Fibroblast of pulmonary artery (primary cell): Measurements from ENCODE around the gene PPP2CA.
A peak's percentile ranks its signal among the peaks of the same experiment; 100 is the strongest.
"Not testable (repeated sequence)": the region's sequence is repeated elsewhere in the genome, so short reads cannot be mapped to it uniquely, and the experiment has no call there.

ENCODE experiments used
- DNase-seq: peaks from one replicate; pipeline ENCODE4 v3.0.0-alpha.2; 2010; ENCODE audit warnings: low read depth
- H3K4me3 ChIP-seq: replicated peaks from 2 replicates; pipeline ENCODE4 v1.5.1; 2011; ENCODE audit warnings: low read depth, mild to moderate bottlenecking, control low read depth, low read length, moderate library complexity
- CTCF ChIP-seq: IDR thresholded peaks from 2 replicates; pipeline ENCODE4 v1.5.1; 2011; ENCODE audit warnings: mild to moderate bottlenecking, control low read depth, low read length, inconsistent platforms; ENCODE audit errors: missing control alignments

Gene PPP2CA

GRCh38 chr5:134174841-134175839 lies 50.7 kb downstream of the PPP2CA start:
- H3K4me3 ChIP-seq = peak overlapping the region; percentile 80
- peak; percentile 56 for DNase-seq
- TF ChIP-seq CTCF = no peak

GRCh38 chr5:134171972-134172371 lies 53.9 kb downstream of the PPP2CA start:
- TF ChIP-seq CTCF = no peak
- no peak for DNase-seq
- H3K4me3 ChIP-seq = no peak overlapping the region

- DNase-seq = no peak
- no peak overlapping the region for H3K4me3 ChIP-seq
- TF ChIP-seq CTCF = no peak
Measured at GRCh38 chr5:134162592-134162991, 63.3 kb downstream of the PPP2CA start.

GRCh38 chr5:134161513-134162395 lies 64.1 kb downstream of the PPP2CA start:
- no peak for TF ChIP-seq CTCF
- no peak for DNase-seq
- H3K4me3 ChIP-seq = no peak overlapping the region

GRCh38 chr5:134153657-134154056 lies 72.2 kb downstream of the PPP2CA start:
- TF ChIP-seq CTCF = no peak
- H3K4me3 ChIP-seq = no peak overlapping the region
- DNase-seq = no peak

- no peak overlapping the region for H3K4me3 ChIP-seq
- DNase-seq = no peak
- no peak for TF ChIP-seq CTCF
Measured at GRCh38 chr5:134153241-134153640, 72.6 kb downstream of the PPP2CA start.

- DNase-seq, H3K4me3 ChIP-seq: not testable (repeated sequence)
Measured at GRCh38 chr5:134152173-134152832, 73.6 kb downstream of the PPP2CA start.
